A549 (cell line): ENCODE data around the gene ITGA11. TPM values are rescaled to one million over a fixed set of nuclear protein-coding genes. Genes with fewer than 3 reads are reported as not detected.

Experiments
- ATAC-seq, 2 experiments: fragments of 200-7000 bp in 1 of 2; fragments of >200 bp in 1 of 2; cut with Nextera tagmentation in 1 of 2; cut with Tn5 transposase in 1 of 2; 3 replicates each; pipeline versions ENCODE4 v1.8.0 to v1.9.1; 2018 to 2020; ENCODE audit warnings: mild to moderate bottlenecking in 1 of 2, moderate library complexity in 1 of 2
- CTCF ChIA-PET: fragments of 300-600 bp; sonication (Branson Sonifier 250); formaldehyde crosslinking; extraction: SDS; loops from one replicate; lab custom pipeline; 2021; ENCODE audit warnings: antibody characterized with exemption, inconsistent platforms; lab: Yijun Ruan, JAX
- POLR2A ChIA-PET: fragments of 350-600 bp; formaldehyde crosslinking; extraction: SDS; loops from one replicate; lab custom pipeline; 2021; ENCODE audit warnings: antibody characterized with exemption, inconsistent platforms; lab: Yijun Ruan, JAX
- DNase-seq, 2 experiments: peaks; one replicate each; pipeline versions ENCODE4 v3.0.0 to v3.0.0-alpha.2; 2011 to 2016; ENCODE audit warnings: low read depth in 1 of 2, low spot score in 1 of 2
- FAIRE-seq: peaks from 2 replicates; lab custom pipeline; 2011; peaks lifted over from hg19 to GRCh38; lab: Jason Lieb, UNC
- H3K27ac ChIP-seq, 2 experiments: fragments of >200 bp; sonication (Bioruptor Twin); formaldehyde crosslinking; 3 replicates each; pipeline ENCODE4 v1.5.1; 2016 to 2017
- H3K4me1 ChIP-seq: fragments of >200 bp; sonication (Bioruptor Twin); formaldehyde crosslinking; 3 replicates; pipeline ENCODE4 v1.6.1; 2016
- H3K4me2 ChIP-seq: fragments of >200 bp; sonication (Bioruptor Twin); formaldehyde crosslinking; 3 replicates; pipeline ENCODE4 v1.6.1; 2016
- H3K4me3 ChIP-seq: fragments of >200 bp; sonication (Bioruptor Twin); formaldehyde crosslinking; 3 replicates; pipeline ENCODE4 v1.5.1; 2016
- H3K9me3 ChIP-seq: fragments of >200 bp; sonication (Bioruptor Twin); formaldehyde crosslinking; 3 replicates; pipeline ENCODE4 v1.6.1; 2016
- BHLHE40 ChIP-seq: IDR thresholded peaks from 2 replicates; pipeline ENCODE4 v1.6.1; 2012; ENCODE audit warnings: low read depth, low read length, inconsistent platforms
- CEBPB ChIP-seq, 2 experiments: fragments of >200 bp in 1 of 2; sonication (Bioruptor Twin) in 1 of 2; formaldehyde crosslinking in 1 of 2; IDR thresholded peaks; 2 replicates each; pipeline ENCODE4 v1.6.1; 2012 to 2016
- CHD2 ChIP-seq: fragments of 150-350 bp; IDR thresholded peaks from 2 replicates; pipeline ENCODE4 v1.6.1; 2014; ENCODE audit warnings: low read length; ENCODE audit not compliant: partially characterized antibody
- CHD4 ChIP-seq: fragments of 200-600 bp; sonication (generic); IDR thresholded peaks from 2 replicates; pipeline ENCODE4 v1.6.1; 2016; ENCODE audit warnings: antibody characterized with exemption, mild to moderate bottlenecking, borderline replicate concordance
- EHMT2 ChIP-seq: fragments of 200-600 bp; sonication (generic); IDR thresholded peaks from 2 replicates; pipeline ENCODE4 v1.6.1; 2016; ENCODE audit warnings: antibody characterized with exemption, low read depth, mild to moderate bottlenecking, moderate library complexity
- ELK1 ChIP-seq: fragments of 150-350 bp; IDR thresholded peaks from 2 replicates; pipeline ENCODE4 v1.6.1; 2014; ENCODE audit warnings: low read depth, mild to moderate bottlenecking, low read length
- EP300 ChIP-seq, 2 experiments: fragments of >200 bp; sonication (Bioruptor Twin); formaldehyde crosslinking; IDR thresholded peaks; 2 replicates in 1 of 2; 3 replicates in 1 of 2; pipeline ENCODE4 v1.6.1; 2016 to 2017
- FOXS1 ChIP-seq: fragments of 250-450 bp; sonication (Bioruptor Pico); IDR thresholded peaks from 2 replicates; pipeline ENCODE4 v1.5.0; 2020; ENCODE audit warnings: mild to moderate bottlenecking, moderate library complexity
- GATA3 ChIP-seq: IDR thresholded peaks from 2 replicates; pipeline ENCODE4 v1.6.1; 2012; ENCODE audit warnings: borderline replicate concordance
- HES2 ChIP-seq: fragments of >200 bp; sonication (Bioruptor Twin); formaldehyde crosslinking; IDR thresholded peaks from 2 replicates; pipeline ENCODE4 v1.6.1; 2016
- HEYL ChIP-seq: fragments of 250-450 bp; sonication (Bioruptor Pico); IDR thresholded peaks from 2 replicates; pipeline ENCODE4 v1.8.0; 2021; ENCODE audit warnings: mild to moderate bottlenecking, moderate library complexity
- HOXB5 ChIP-seq: fragments of 250-450 bp; sonication (Bioruptor Pico); IDR thresholded peaks from 2 replicates; pipeline ENCODE4 v1.5.0; 2020; ENCODE audit warnings: mild to moderate bottlenecking, moderate library complexity
- KDM5A ChIP-seq: fragments of 200-600 bp; sonication (generic); IDR thresholded peaks from 2 replicates; pipeline ENCODE4 v1.6.1; 2016; ENCODE audit warnings: antibody characterized with exemption, mild to moderate bottlenecking
- MYC ChIP-seq: IDR thresholded peaks from 2 replicates; pipeline ENCODE4 v1.6.1; 2012; ENCODE audit warnings: mild to moderate bottlenecking, inconsistent platforms, low read length, improper control_type of control experiment, borderline replicate concordance
- NPAS2 ChIP-seq: fragments of 250-450 bp; sonication (Bioruptor Pico); IDR thresholded peaks from 2 replicates; pipeline ENCODE4 v1.8.0; 2022; ENCODE audit warnings: mild to moderate bottlenecking, moderate library complexity, borderline replicate concordance
- PBX3 ChIP-seq: IDR thresholded peaks from 2 replicates; pipeline ENCODE4 v1.6.1; 2012
- POLR2A ChIP-seq: IDR thresholded peaks from 2 replicates; pipeline ENCODE4 v1.6.1; 2012; ENCODE audit warnings: mild to moderate bottlenecking, low read length
- POLR2AphosphoS2 ChIP-seq: conservative IDR thresholded peaks from 2 replicates; pipeline ENCODE4 v1.6.1; 2012; ENCODE audit warnings: low read length, improper control_type of control experiment, inconsistent platforms
- RAD21 ChIP-seq, 2 experiments: fragments of >200 bp in 1 of 2; sonication (Bioruptor Twin) in 1 of 2; formaldehyde crosslinking in 1 of 2; IDR thresholded peaks in 1 of 2; conservative IDR thresholded peaks in 1 of 2; 2 replicates in 1 of 2; 3 replicates in 1 of 2; pipeline ENCODE4 v1.6.1; 2012 to 2018; ENCODE audit warnings: inconsistent platforms in 1 of 2
- RARB ChIP-seq: fragments of 250-450 bp; sonication (Bioruptor Pico); IDR thresholded peaks from 2 replicates; pipeline ENCODE4 v1.8.0; 2021; ENCODE audit warnings: mild to moderate bottlenecking, moderate library complexity
- RCOR1 ChIP-seq: fragments of 150-350 bp; IDR thresholded peaks from 2 replicates; pipeline ENCODE4 v1.6.1; 2014; ENCODE audit warnings: antibody characterized with exemption, low read length, low read depth
- TP53 ChIP-seq: fragments of 250-450 bp; sonication (Bioruptor Pico); IDR thresholded peaks from 2 replicates; pipeline ENCODE4 v1.5.0; 2021; ENCODE audit warnings: mild to moderate bottlenecking, moderate library complexity
- ZNF302 ChIP-seq: fragments of 250-450 bp; sonication (Bioruptor Pico); IDR thresholded peaks from 2 replicates; pipeline ENCODE4 v1.9.0; 2021; ENCODE audit warnings: inconsistent platforms, mild to moderate bottlenecking, moderate library complexity
- ZSCAN20 ChIP-seq: fragments of 250-450 bp; sonication (Bioruptor Pico); IDR thresholded peaks from 2 replicates; pipeline ENCODE4 v1.8.0; 2022; ENCODE audit warnings: mild to moderate bottlenecking, moderate library complexity
- WGBS: methylation state at CpG from one replicate; pipeline ENCODE4 v1.1.6; 2017; ENCODE audit errors: missing lambda C conversion rate; 5-methylcytosine and 5-hydroxymethylcytosine counted together
- polyA plus RNA-seq, 4 experiments: library from polyadenylated mRNA; depleted of rRNA in 3 of 4; stranded (reverse); fragments of >200 nt; fragmentation: RNase III in 1 of 4; extraction: RNeasy Plus Mini Kit Qiagen cat#74134 plus additional on column Dnase treatment in 1 of 4; gene quantifications; 2 replicates in 3 of 4; 3 replicates in 1 of 4; pipeline ENCODE4 v1.2.3, GENCODE V29; 2011 to 2017
- TF ChIP-seq, protein P1 (sequence below): IDR thresholded peaks from 2 replicates; pipeline ENCODE4 v1.6.1; 2012

ITGA11 gene
- polyA plus RNA-seq, 2 of the 4 experiments (the other 2 are of a cell fraction), result 8.3 to 17.2 TPM

DNA sequence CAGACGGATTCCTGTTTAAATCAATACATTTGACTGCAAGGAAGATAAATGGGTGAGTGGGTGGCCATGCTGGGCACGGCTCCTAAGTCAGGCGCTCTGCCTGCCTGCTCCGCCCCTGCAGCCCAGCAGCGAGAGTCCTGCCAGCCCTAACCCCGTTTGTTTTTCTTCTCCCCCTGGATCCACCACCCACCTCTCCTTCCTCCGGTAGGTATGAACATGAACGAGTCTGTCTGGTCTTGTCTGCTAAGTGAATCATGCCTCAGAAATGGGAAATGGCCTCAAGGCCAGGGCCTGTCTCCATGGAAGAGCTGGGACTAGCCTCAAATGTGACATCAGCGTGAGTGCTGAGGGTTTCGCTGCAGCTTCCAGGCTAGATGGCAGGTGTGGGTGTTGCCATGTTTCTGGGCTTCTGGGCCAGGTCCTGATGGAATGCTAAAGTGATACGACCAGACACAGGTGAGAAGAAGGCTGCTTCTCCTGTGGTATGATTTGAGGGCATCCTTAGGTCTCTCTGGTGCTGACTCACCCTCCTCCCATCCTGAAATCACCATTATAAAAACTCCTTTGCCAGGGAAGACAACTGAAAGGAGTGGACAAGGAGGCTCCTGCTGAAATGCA lies 160.0 kb downstream of the ITGA11 start (continued):
- no peak for TF ChIP-seq HES2
- TF ChIP-seq ZSCAN20, result no peak
- peak; percentile 16; the same call in 1 of the 2 replicates for TF ChIP-seq POLR2A
- TF ChIP-seq TP53 (CRISPR knock-in tag), result no peak
- TF ChIP-seq MYC, result no peak
- no peak for TF ChIP-seq PBX3
- no peak for TF ChIP-seq CEBPB (IDR thresholded peaks at IDR 0.05)
- TF ChIP-seq BHLHE40, result peak; percentile 5; the same call in 1 of the 2 replicates
- no peak for TF ChIP-seq CHD4
- TF ChIP-seq, protein P1, sequence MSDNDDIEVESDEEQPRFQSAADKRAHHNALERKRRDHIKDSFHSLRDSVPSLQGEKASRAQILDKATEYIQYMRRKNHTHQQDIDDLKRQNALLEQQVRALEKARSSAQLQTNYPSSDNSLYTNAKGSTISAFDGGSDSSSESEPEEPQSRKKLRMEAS, result peak; percentile 65; the same call in 1 of the 2 replicates
- no peak for TF ChIP-seq RARB
- TF ChIP-seq HOXB5 (CRISPR knock-in tag), result peak; percentile 49; the same call in 1 of the 2 replicates
- TF ChIP-seq GATA3, result no peak

DNA sequence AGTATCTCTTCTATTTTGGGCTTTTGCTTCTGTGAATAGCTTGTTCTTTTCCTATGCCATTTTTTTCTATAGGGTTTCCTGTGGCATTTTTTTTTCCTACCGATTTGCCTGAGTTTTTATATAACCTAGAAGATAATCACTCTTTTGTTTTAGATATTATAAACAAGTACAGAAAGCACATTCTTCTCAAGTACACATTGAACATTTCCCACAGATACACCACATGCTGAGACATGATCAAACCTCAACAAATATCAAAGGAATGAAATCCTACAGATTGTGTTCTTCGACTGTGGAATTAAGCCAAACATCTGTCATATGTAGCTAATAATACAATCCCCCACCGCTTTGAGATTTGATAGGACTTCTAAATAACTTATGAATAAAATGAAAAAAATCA lies 163.6 kb downstream of the ITGA11 start:
- no peak for DNase-seq
- no peak overlapping the region for H3K4me2 ChIP-seq

More for the DNA sequence above, 163.6 kb downstream of the ITGA11 start:
- Histone ChIP-seq H3K4me1 (peaks cover 30% of the 10 kb centered on the region), H3K27ac (no peak overlapping the region), H3K9me3 (no peaks in the 10 kb centered on the region), H3K4me3 (no peak overlapping the region)
- ChIA-PET CTCF (interaction anchor here (1.2 kb wide), 1 partner anchor 15 kb away, joined by 5 read pairs; no protein-coding TSS in a partner anchor), POLR2A (interaction anchor here (1.9 kb wide), 1 partner anchor 9 kb away, joined by 10 read pairs; the partner anchor contains the start of gene FEM1B)
- no peak for ATAC-seq
- FAIRE-seq, result peak; percentile 28
- no peak for TF ChIP-seq FOXS1 (CRISPR knock-in tag)
- TF ChIP-seq TP53 (CRISPR knock-in tag), result no peak
- TF ChIP-seq CHD2, result no peak
- no peak for TF ChIP-seq NPAS2 (CRISPR knock-in tag)
- TF ChIP-seq EP300 (IDR thresholded peaks at IDR 0.05), result no peak
- no peak for TF ChIP-seq POLR2AphosphoS2
- no peak for TF ChIP-seq ZSCAN20
- TF ChIP-seq PBX3, result no peak
- TF ChIP-seq KDM5A, result no peak
- no peak for TF ChIP-seq ELK1
- TF ChIP-seq ZNF302 (CRISPR knock-in tag), result no peak
- no peak for TF ChIP-seq RARB
- no peak for TF ChIP-seq EHMT2
- no peak for TF ChIP-seq HEYL (CRISPR knock-in tag)
- no peak for TF ChIP-seq RAD21 (conservative IDR thresholded peaks at IDR 0.05 in 1 of 2, IDR thresholded peaks at IDR 0.05 in 1 of 2)
- TF ChIP-seq RCOR1, result no peak
- WGBS, result 51% methylated on average over 3 of the region's 3 CpGs
